OCI-LY1 (cell line): Measurements from ENCODE around the gene LPIN3.

Experiments used
- H2AFZ ChIP-seq: fragments of 200-600 bp; sonication (generic), shearing (Covaris generic); 2 replicates; pipeline ENCODE4 v1.6.0; 2014; ENCODE audit warnings: antibody characterized with exemption, mild to moderate bottlenecking, low read length
- H3F3A ChIP-seq: fragments of 200-600 bp; sonication (generic), shearing (Covaris generic); 2 replicates; pipeline ENCODE4 v1.6.0; 2014; ENCODE audit warnings: mild to moderate bottlenecking, antibody characterized with exemption, low read length, moderate library complexity; ENCODE audit not compliant: insufficient read depth
- H3K27ac ChIP-seq: fragments of 200-600 bp; sonication (generic); 2 replicates; pipeline ENCODE4 v1.5.1; 2014; ENCODE audit warnings: low read length, mixed run types, mild to moderate bottlenecking, low read depth; ENCODE audit not compliant: poor library complexity, severe bottlenecking
- H3K27me3 ChIP-seq: fragments of 200-600 bp; sonication (generic); 2 replicates; pipeline ENCODE4 v1.6.0; 2014; ENCODE audit warnings: antibody characterized with exemption, mild to moderate bottlenecking, low read length, moderate library complexity; ENCODE audit not compliant: insufficient read depth
- H3K36me3 ChIP-seq: fragments of 200-600 bp; sonication (generic); 2 replicates; pipeline ENCODE4 v1.6.1; 2014; ENCODE audit warnings: mild to moderate bottlenecking, antibody characterized with exemption, low read length, moderate library complexity, mixed read lengths; ENCODE audit not compliant: insufficient read depth
- H3K4me1 ChIP-seq: fragments of 200-600 bp; sonication (generic); 2 replicates; pipeline ENCODE4 v1.5.1; 2014; ENCODE audit warnings: mild to moderate bottlenecking, low read length, moderate library complexity; ENCODE audit not compliant: insufficient read depth, severe bottlenecking
- H3K4me2 ChIP-seq: fragments of 200-600 bp; sonication (generic), shearing (Covaris generic); 2 replicates; pipeline ENCODE4 v1.6.1; 2014; ENCODE audit warnings: low read length
- H3K4me3 ChIP-seq: fragments of 200-600 bp; sonication (generic); 2 replicates; pipeline ENCODE4 v1.5.1; 2014; ENCODE audit warnings: low read length, low read depth, mild to moderate bottlenecking, mixed read lengths; ENCODE audit not compliant: poor library complexity, severe bottlenecking
- H3K79me2 ChIP-seq: fragments of 200-600 bp; shearing (Covaris generic); 2 replicates; pipeline ENCODE4 v1.6.1; 2016; ENCODE audit warnings: mixed run types, low read length, mixed read lengths; ENCODE audit not compliant: insufficient read depth
- H3K9ac ChIP-seq: fragments of 200-600 bp; sonication (generic), shearing (Covaris generic); 2 replicates; pipeline ENCODE4 v1.6.1; 2014; ENCODE audit warnings: mild to moderate bottlenecking, low read length, mixed read lengths
- H3K9me2 ChIP-seq: fragments of 200-600 bp; sonication (generic), shearing (Covaris generic); 2 replicates; pipeline ENCODE4 v1.6.1; 2014; ENCODE audit warnings: low read depth, mild to moderate bottlenecking, low read length, mixed read lengths
- H3K9me3 ChIP-seq: fragments of 200-600 bp; shearing (Covaris generic); 2 replicates; pipeline ENCODE4 v1.6.1; 2014; ENCODE audit warnings: low read length, mixed read lengths
- H4K20me1 ChIP-seq: fragments of 200-600 bp; sonication (generic), shearing (Covaris generic); 2 replicates; pipeline ENCODE4 v1.6.0; 2016; ENCODE audit warnings: mild to moderate bottlenecking, low read length; ENCODE audit not compliant: insufficient read depth
- CTCF ChIP-seq: fragments of 200-600 bp; sonication (generic), shearing (Covaris generic); IDR thresholded peaks from 2 replicates; pipeline ENCODE4 v1.5.1; 2017; ENCODE audit warnings: mild to moderate bottlenecking, antibody characterized with exemption, low read length, moderate library complexity, mixed read lengths
- EZH2 ChIP-seq: fragments of 200-600 bp; sonication (generic), shearing (Covaris generic); IDR thresholded peaks from 2 replicates; pipeline ENCODE4 v1.8.0; 2017; ENCODE audit warnings: borderline replicate concordance, mixed run types, mild to moderate bottlenecking, antibody characterized with exemption, low read length, moderate library complexity, mixed read lengths

The LPIN3 gene

GRCh38 chr20:41334036-41334435 is 6.6 kb upstream of the LPIN3 start:
- no peak overlapping the region for H3K27ac ChIP-seq
- TF ChIP-seq EZH2 (no peak), CTCF (no peak)

GRCh38 chr20:41334443-41335421 is 5.9 kb upstream of the LPIN3 start:
- Histone ChIP-seq H3K4me2 (no peak overlapping the region), H3K27ac (no peak overlapping the region), H2AFZ (no peak overlapping the region), H3K4me1 (peaks cover 5% of the 10 kb centered on the region), H3K9me2 (no peaks in the 10 kb centered on the region), H3F3A (no peaks in the 10 kb centered on the region), H3K9me3 (no peaks in the 10 kb centered on the region), H3K4me3 (no peak overlapping the region), H3K79me2 (no peaks in the 10 kb centered on the region), H3K27me3 (0 out of 2 replicates have a peak, but pooled peaks cover 3% of the 10 kb centered on the region), H3K9ac (no peak overlapping the region), H4K20me1 (no peaks in the 10 kb centered on the region), H3K36me3 (no peaks in the 10 kb centered on the region)
- TF ChIP-seq EZH2 (no peak), CTCF (no peak)

More at GRCh38 chr20:41334036-41334435, 6.6 kb upstream of the LPIN3 start:
- Histone ChIP-seq H3K9me3 (no peaks in the 10 kb centered on the region), H3K4me2 (no peak overlapping the region), H3K9me2 (no peaks in the 10 kb centered on the region), H3K36me3 (no peaks in the 10 kb centered on the region), H3K9ac (no peak overlapping the region), H3F3A (no peaks in the 10 kb centered on the region), H3K4me3 (no peak overlapping the region), H3K79me2 (no peaks in the 10 kb centered on the region), H4K20me1 (no peaks in the 10 kb centered on the region), H2AFZ (no peak overlapping the region), H3K27me3 (0 out of 2 replicates have a peak, but pooled peaks cover 3% of the 10 kb centered on the region), H3K4me1 (peaks cover 9% of the 10 kb centered on the region)

GRCh38 chr20:41335591-41335990 is 5.0 kb upstream of the LPIN3 start:
- no peak overlapping the region for H3K4me2 ChIP-seq
- no peaks in the 10 kb centered on the region for H4K20me1 ChIP-seq
- no peak overlapping the region for H3K27ac ChIP-seq
- no peak overlapping the region for H2AFZ ChIP-seq
- H3K36me3 ChIP-seq, result no peaks in the 10 kb centered on the region
- H3K9ac ChIP-seq, result no peak overlapping the region
- H3K9me2 ChIP-seq, result no peaks in the 10 kb centered on the region
- 0 out of 2 replicates have a peak, but pooled peaks cover 3% of the 10 kb centered on the region for H3K27me3 ChIP-seq
- H3K9me3 ChIP-seq, result no peaks in the 10 kb centered on the region
- H3F3A ChIP-seq, result no peaks in the 10 kb centered on the region
- H3K79me2 ChIP-seq, result no peaks in the 10 kb centered on the region
- no peak overlapping the region for H3K4me3 ChIP-seq
- peaks cover 11% of the 10 kb centered on the region for H3K4me1 ChIP-seq
- no peak for TF ChIP-seq CTCF
- no peak for TF ChIP-seq EZH2
